ENCODE measurements around the gene JARID2. TPM values are rescaled to one million over a fixed set of nuclear protein-coding genes. Genes with fewer than 3 reads are reported as not detected.

JARID2 gene
- total RNA-seq, 1 donor from 2014 or later = 38.9 TPM

- Histone ChIP-seq H3K27me3 (no peaks in the 10 kb centered on the region), H3K79me2 (ENCODE audit: low read depth) (peaks cover 100% of the 10 kb centered on the region), H4K20me1 (ENCODE audit: low read depth) (peaks cover 90% of the 10 kb centered on the region), H3K4me3 (no peak overlapping the region), H3K9me3 (ENCODE audit: low read depth) (no peaks in the 10 kb centered on the region), H3K27ac (no peak overlapping the region), H3F3A (ENCODE audit: low read depth) (no peaks in the 10 kb centered on the region), H3K4me2 (no peak overlapping the region), H3K4me1 (peaks cover 25% of the 10 kb centered on the region), H3K36me3 (no peaks in the 10 kb centered on the region), H3K9ac (no peak overlapping the region), H2AFZ (replicated peaks) (no peak overlapping the region)
- DNase-seq (ENCODE audit: low spot score) = no peak
- TF ChIP-seq EZH2 (IDR thresholded peaks at IDR 0.05) (no peak), EZH2phosphoT487 (IDR thresholded peaks at IDR 0.05) (no peak), CTCF (IDR thresholded peaks at IDR 0.05) (no peak)
- peaks cover 70% of the 10 kb centered on the region for H3K4me1 Mint-ChIP-seq
- no peak overlapping the region for H3K4me3 Mint-ChIP-seq
- H3K27ac Mint-ChIP-seq = no peak overlapping the region
- H3K9me3 Mint-ChIP-seq = no peaks in the 10 kb centered on the region
- H3K36me3 Mint-ChIP-seq = peaks cover 6% of the 10 kb centered on the region
- no peaks in the 10 kb centered on the region for H3K27me3 Mint-ChIP-seq (ENCODE audit: insufficient read depth, low read depth)
These were observed 136.8 kb downstream of the JARID2 start for GRCh38 chr6:15382712-15383111.

GRCh38 chr6:15384901-15385300, 139.0 kb downstream of the JARID2 start:
- peak overlapping the region; percentile 14 for H3K27ac Mint-ChIP-seq
- Histone ChIP-seq H3F3A (ENCODE audit: low read depth) (no peaks in the 10 kb centered on the region), H3K4me3 (no peak overlapping the region), H3K27ac (no peak overlapping the region), H3K36me3 (no peaks in the 10 kb centered on the region), H2AFZ (replicated peaks) (no peak overlapping the region), H3K4me1 (peaks cover 34% of the 10 kb centered on the region), H3K4me2 (peak overlapping the region; percentile 32), H3K27me3 (no peaks in the 10 kb centered on the region), H3K79me2 (ENCODE audit: low read depth) (peaks cover 100% of the 10 kb centered on the region), H3K9me3 (ENCODE audit: low read depth) (no peaks in the 10 kb centered on the region), H4K20me1 (ENCODE audit: low read depth) (peaks cover 93% of the 10 kb centered on the region), H3K9ac (no peak overlapping the region)
- H3K27me3 Mint-ChIP-seq (ENCODE audit: insufficient read depth, low read depth) = peaks cover 2% of the 10 kb centered on the region
- TF ChIP-seq EZH2phosphoT487 (IDR thresholded peaks at IDR 0.05) = no peak
- no peak for TF ChIP-seq EZH2 (IDR thresholded peaks at IDR 0.05)
- no peak for TF ChIP-seq CTCF (IDR thresholded peaks at IDR 0.05)
- peaks cover 6% of the 10 kb centered on the region for H3K36me3 Mint-ChIP-seq
- DNase-seq (ENCODE audit: low spot score) = no peak
- no peaks in the 10 kb centered on the region for H3K9me3 Mint-ChIP-seq
- H3K4me1 Mint-ChIP-seq = peaks cover 74% of the 10 kb centered on the region
- no peak overlapping the region for H3K4me3 Mint-ChIP-seq

GRCh38 chr6:15385521-15385920, 139.7 kb downstream of the JARID2 start:
- peaks cover 92% of the 10 kb centered on the region for H4K20me1 ChIP-seq (ENCODE audit: low read depth)

More at GRCh38 chr6:15385521-15385920, 139.7 kb downstream of the JARID2 start:
- Histone ChIP-seq H3K9me3 (ENCODE audit: low read depth) (no peaks in the 10 kb centered on the region), H3K79me2 (ENCODE audit: low read depth) (peaks cover 100% of the 10 kb centered on the region), H3K4me2 (no peak overlapping the region), H3K4me3 (no peak overlapping the region), H3K36me3 (no peaks in the 10 kb centered on the region), H3K27me3 (no peaks in the 10 kb centered on the region), H3K4me1 (peaks cover 40% of the 10 kb centered on the region), H3K9ac (no peak overlapping the region), H3K27ac (no peak overlapping the region), H3F3A (ENCODE audit: low read depth) (no peaks in the 10 kb centered on the region), H2AFZ (replicated peaks) (no peak overlapping the region)
- H3K4me3 Mint-ChIP-seq = no peak overlapping the region
- H3K4me1 Mint-ChIP-seq = peaks cover 75% of the 10 kb centered on the region
- H3K36me3 Mint-ChIP-seq = peaks cover 3% of the 10 kb centered on the region
- no peak overlapping the region for H3K27ac Mint-ChIP-seq
- DNase-seq (ENCODE audit: low spot score) = no peak
- H3K27me3 Mint-ChIP-seq (ENCODE audit: insufficient read depth, low read depth) = peaks cover 2% of the 10 kb centered on the region
- no peaks in the 10 kb centered on the region for H3K9me3 Mint-ChIP-seq
- TF ChIP-seq CTCF (IDR thresholded peaks at IDR 0.05) = no peak
- no peak for TF ChIP-seq EZH2 (IDR thresholded peaks at IDR 0.05)
- no peak for TF ChIP-seq EZH2phosphoT487 (IDR thresholded peaks at IDR 0.05)
